IPS-11a (cell line): ENCODE data around the gene PPM1H.
A peak's percentile ranks its signal among the peaks of the same experiment; 100 is the strongest.

ENCODE experiments used
- H3K4me3 ChIP-seq: one replicate; pipeline ENCODE4 v1.5.1; 2013; ENCODE audit warnings: low read depth, low read length, control low read depth

Gene PPM1H

GRCh38 chr12:62627181-62627580 is 307.8 kb downstream of the PPM1H start:
- no peak overlapping the region for H3K4me3 ChIP-seq

DNA sequence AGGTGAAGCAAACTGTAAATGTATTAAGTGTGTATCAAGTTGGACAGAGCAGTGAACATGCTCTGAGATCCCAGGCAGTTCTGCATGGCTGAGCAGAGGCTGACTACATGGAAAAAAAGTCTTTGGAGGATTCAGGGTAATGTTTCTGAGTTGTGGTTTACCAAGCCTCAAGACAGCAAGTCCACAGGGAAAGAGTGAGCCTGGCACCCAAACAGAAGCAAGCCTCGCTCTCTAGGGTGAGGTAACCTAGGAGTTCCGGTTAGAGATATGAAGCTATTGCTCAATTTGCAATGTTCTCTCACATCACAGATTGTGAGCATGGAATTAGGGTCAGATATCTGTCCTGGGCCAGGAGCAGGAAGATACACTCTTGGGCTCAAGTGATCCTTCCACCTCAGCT is 309.7 kb downstream of the PPM1H start:
- H3K4me3 ChIP-seq: no peak overlapping the region

DNA sequence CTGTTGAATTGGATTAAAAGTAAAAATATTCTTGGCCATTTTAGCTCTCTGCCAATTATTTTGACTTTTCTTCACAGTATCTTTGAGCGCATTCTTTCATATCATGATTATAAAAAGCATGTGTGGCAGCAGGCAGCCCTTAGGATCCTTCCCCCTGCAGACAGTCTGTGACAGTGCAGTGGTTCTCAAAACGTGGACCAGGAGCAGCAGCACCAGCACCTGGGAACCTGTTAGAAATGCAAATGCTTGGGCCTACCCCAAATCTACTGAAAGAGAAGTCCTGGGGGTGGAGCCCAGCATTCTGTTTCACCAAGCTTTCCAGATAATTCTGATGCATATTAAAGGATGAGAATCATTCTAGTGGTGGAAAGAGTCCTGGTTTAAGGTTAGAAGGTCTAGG is 312.8 kb downstream of the PPM1H start:
- no peak overlapping the region for H3K4me3 ChIP-seq

- H3K4me3 ChIP-seq: no peak overlapping the region
Measured at GRCh38 chr12:62621101-62621638, 313.8 kb downstream of the PPM1H start.

DNA sequence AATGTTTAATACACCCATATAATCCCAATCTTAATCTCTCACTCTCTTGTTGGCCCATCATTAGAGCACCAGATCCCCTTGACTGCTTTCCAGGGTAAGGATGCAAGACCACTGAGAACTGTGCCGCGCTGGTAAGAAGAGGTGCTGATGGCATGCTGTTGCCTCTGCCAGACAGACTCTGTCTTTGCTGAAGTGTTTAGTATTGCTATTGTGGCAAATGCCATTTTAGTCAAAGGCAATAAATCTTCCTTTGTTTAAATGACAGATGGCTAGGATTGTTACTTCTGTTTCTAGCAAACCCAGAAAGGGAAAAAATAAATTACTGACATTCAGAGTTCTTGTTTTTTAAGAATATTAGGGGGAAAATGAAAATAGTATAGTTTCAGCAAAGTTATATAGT is 316.0 kb downstream of the PPM1H start:
- no peak overlapping the region for H3K4me3 ChIP-seq

DNA sequence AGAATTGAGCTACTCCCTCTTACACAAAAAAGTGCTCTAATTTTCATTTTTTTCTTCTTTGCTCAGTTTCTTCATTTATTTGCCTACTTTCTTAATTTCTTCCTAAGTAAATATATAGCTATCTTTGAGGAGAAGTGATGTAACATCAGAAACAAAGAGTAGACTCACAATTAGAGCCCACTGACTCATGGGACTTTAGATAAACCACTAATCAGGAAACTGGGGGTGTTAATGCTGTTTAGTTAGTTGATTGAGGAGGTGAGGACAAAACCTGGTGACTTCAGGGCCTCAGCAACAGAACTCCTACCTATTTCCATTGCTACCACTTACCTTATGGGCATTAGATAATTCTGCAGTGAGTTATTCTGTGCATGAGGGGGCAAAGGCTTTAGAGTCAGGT is 316.6 kb downstream of the PPM1H start:
- no peak overlapping the region for H3K4me3 ChIP-seq

DNA sequence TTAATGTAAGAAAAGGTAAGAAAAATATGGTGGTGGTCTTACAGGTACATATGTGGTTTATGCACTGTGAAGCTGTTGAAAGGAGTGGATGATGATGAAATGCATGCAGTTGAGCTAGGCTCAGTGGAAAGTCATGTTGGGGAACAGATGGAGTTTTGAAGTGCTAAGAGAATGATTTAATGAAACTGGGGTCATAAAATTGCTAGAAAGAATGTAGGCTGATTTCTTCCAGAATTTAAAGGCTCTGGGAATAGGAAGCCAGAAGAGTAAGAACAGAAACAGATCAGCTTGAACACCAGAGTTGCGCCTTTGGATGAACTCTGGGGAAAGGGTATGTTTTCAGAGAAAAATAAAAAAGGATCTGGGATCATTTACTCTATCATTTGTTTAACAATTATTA is 321.9 kb downstream of the PPM1H start:
- no peak overlapping the region for H3K4me3 ChIP-seq

DNA sequence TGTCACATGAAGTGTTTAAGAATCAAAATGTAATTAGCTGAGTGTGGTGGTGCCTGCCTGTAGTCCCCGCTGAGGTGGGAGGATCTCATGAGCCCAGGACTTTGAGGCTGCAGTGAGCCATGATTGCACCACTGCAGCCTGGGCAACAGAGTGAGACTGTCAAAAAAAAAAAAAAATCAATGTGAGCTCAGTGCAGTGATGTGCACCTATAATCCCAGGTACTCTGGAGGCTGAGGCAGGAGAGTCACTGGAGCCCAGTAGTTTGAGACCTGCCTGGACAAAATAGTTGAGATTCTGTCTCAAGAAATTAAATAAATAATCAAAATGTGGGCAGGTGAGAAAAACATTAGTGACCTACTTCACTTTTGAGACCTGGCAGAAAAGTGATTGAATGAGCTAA is 328.3 kb downstream of the PPM1H start:
- no peak overlapping the region for H3K4me3 ChIP-seq

GRCh38 chr12:62605981-62606380 is 329.0 kb downstream of the PPM1H start:
- no peak overlapping the region for H3K4me3 ChIP-seq

DNA sequence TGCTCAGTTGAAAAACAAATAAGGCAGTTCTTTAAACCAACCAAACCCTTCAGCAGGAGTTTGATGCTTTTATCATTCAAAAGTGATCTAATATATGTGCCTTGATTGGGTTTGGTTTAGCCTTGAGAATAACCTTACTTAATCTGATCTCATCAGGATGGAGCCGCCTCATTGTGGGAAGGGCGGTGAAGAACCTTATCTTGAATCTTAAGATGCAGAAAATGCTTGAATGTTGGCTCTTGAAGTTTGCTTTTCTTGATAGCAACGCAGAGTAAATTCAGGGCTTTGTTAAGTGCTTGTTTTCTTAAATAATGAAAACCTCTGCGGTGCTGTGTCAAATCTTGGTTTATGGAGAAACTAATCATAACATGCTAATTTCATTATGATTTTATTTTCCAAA is 330.1 kb downstream of the PPM1H start:
- peak overlapping the region; percentile 75 for H3K4me3 ChIP-seq

GRCh38 chr12:62604373-62604772 is 330.6 kb downstream of the PPM1H start:
- peak overlapping the region; percentile 75 for H3K4me3 ChIP-seq

- H3K4me3 ChIP-seq: peak overlapping the region; percentile 75
Measured at GRCh38 chr12:62603811-62604098, 331.2 kb downstream of the PPM1H start.

DNA sequence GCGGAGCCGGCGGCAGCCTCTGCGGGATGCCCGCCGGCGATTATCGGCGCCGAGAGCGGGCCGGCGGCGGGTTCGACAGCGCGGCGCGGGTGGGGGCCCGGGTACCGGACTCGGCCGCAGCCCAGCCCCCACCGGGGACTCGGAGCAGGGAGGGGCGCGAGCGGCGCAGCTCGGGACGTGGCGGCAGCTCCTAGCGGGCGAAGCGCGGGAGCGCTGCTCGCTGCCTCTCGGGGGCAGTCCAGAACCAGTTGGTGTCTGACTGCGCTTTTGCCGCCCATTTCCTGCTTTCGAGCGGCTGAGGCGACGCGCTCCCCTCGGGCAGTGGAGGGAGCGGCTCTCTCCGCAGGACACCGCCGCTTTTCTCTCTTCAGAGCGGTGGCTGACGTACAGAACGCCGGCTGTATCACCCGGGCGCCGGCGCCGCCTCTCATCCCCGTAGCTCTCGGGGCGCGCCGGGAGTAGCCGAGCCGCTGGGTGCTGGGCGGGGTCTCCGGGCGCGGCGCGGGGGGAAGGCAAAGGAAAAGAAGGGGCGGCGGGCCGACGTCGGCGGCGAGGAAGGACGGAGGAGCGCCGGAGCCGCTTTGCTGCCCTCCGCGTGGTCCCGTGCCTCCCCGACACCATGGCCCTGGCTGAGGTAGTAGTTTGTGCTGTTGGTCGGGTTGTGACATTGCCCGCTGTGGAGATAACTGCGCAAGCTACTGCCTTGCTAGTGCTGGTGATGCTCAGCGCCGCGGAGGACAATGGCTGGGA is 331.7 kb downstream of the PPM1H start:
- peak overlapping the region; percentile 75 for H3K4me3 ChIP-seq

GRCh38 chr12:62602255-62603060 is 332.5 kb downstream of the PPM1H start:
- H3K4me3 ChIP-seq: peak overlapping the region; percentile 75

DNA sequence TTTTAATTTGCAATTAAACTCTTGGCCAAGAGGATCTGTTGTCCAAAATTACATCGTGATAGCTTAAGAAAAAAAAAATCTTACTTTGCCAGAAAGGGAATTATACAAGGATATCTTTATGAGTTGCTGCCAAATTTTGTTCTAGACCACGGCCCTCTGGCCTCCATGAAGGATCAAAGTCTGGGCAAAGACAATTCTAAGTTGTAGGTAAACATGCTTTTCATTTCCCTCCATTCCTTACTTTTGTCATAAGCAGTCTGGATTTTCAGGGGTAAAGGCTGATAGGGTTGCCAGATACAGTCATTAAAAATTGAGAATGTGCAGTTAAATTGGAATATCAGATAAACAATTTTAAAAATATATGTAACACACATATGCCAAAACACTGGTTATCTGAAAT is 333.2 kb downstream of the PPM1H start:
- H3K4me3 ChIP-seq: peak overlapping the region; percentile 75

DNA sequence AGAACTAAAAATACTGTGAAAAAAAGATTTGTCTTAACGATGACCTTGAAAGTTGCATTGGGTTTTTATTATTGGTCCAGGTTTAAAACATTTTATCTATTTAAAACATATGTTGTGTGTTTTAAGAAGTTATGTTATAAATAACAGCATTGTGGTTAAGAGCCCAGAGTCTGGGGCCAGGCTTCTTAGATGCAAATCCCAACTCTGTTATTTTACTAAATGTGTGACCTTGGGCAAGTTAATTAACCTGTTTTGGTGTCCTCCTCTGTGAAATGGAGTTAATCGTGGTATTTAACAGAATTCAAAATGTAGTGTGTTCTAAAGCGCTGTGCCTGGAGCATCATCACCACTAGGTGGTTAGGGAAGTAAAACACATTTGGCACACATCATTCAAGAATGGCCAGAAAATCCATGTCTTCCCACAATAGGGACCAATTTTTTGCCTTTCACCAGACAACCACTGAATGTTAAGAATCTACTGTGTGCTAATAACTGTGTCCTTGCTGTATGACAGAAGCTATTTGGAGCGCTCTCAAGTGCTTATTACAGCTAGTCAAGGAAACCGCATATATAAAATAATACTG is 335.0 kb downstream of the PPM1H start:
- H3K4me3 ChIP-seq: no peak overlapping the region

DNA sequence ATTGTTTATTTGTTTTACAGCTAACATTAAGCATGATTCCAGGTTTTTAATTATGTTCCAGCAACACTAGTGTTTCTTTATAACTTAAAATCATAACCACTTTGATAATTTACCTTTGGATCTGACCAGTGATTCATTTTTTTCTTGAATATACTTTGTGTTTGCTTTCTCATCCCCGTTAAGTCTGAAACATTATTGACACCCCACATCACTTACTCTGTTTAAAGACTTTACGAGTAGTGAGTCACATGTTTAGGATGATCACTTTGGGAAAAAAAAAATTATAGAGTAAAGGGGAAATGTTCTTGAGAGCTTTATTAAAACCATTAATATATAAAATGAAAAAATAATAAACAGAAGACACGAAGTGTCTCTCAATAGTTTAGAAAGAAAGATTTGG is 336.1 kb downstream of the PPM1H start:
- H3K4me3 ChIP-seq: no peak overlapping the region

GRCh38 chr12:62597253-62597652 is 337.7 kb downstream of the PPM1H start:
- no peak overlapping the region for H3K4me3 ChIP-seq
